Esophagus muscularis mucosa (tissue), 4 donors: Measurements from ENCODE around the gene MARVELD3. TPM values are rescaled to one million over a fixed set of nuclear protein-coding genes. Genes with fewer than 3 reads are reported as not detected.

Source experiments
- DNase-seq: peaks from one replicate; pipeline ENCODE4 v3.0.0-alpha.2; 2017; ENCODE audit errors: extremely low spot score
- H3K27ac ChIP-seq, 4 donors: fragments of 200-600 bp; sonication (generic); replicated peaks in 1 of 4; 1 replicate in 3 of 4; 2 replicates in 1 of 4; pipeline ENCODE4 v1.5.1; 2016 to 2019; ENCODE audit warnings: mild to moderate bottlenecking in 1 of 4
- H3K27me3 ChIP-seq, 4 donors: fragments of 200-600 bp; sonication (generic); one replicate each; pipeline versions ENCODE4 v1.5.1 to v1.6.0; 2016 to 2019
- H3K36me3 ChIP-seq, 4 donors: fragments of 200-600 bp; sonication (generic); one replicate each; pipeline ENCODE4 v1.5.1; 2016 to 2019
- H3K4me1 ChIP-seq, 4 donors: fragments of 200-600 bp; sonication (generic); one replicate each; pipeline ENCODE4 v1.5.1; 2016 to 2019
- H3K4me3 ChIP-seq, 4 donors: fragments of 200-600 bp; sonication (generic); 1 replicate in 2 of 4; 2 replicates in 2 of 4; pipeline ENCODE4 v1.5.1; 2016 to 2019; ENCODE audit warnings: mild to moderate bottlenecking in 4 of 4, moderate library complexity in 1 of 4
- H3K9me3 ChIP-seq, 4 donors: fragments of 200-600 bp; sonication (generic); 1 replicate in 3 of 4; 2 replicates in 1 of 4; pipeline ENCODE4 v1.5.1; 2016 to 2019
- CTCF ChIP-seq, 3 experiments: fragments of 200-600 bp in 2 of 3; fragments of 450-650 bp in 1 of 3; sonication (generic) in 2 of 3; IDR thresholded peaks; one replicate each; pipeline ENCODE4 v1.5.1; 2017 to 2019; ENCODE audit warnings: antibody characterized with exemption in 3 of 3, mild to moderate bottlenecking in 2 of 3, moderate library complexity in 1 of 3
- EP300 ChIP-seq: sonication (generic); formaldehyde crosslinking; IDR thresholded peaks from one replicate; pipeline ENCODE4 v1.6.1; 2017; ENCODE audit warnings: antibody characterized with exemption
- POLR2A ChIP-seq: fragments of 450-650 bp; IDR thresholded peaks from one replicate; pipeline ENCODE4 v1.6.1; 2017; ENCODE audit warnings: antibody characterized with exemption, moderate library complexity, mild to moderate bottlenecking, low read depth
- POLR2AphosphoS5 ChIP-seq, 2 donors: sonication (generic); formaldehyde crosslinking; IDR thresholded peaks; one replicate each; pipeline ENCODE4 v1.6.1; 2017; ENCODE audit warnings: antibody characterized with exemption in 2 of 2
- WGBS: methylation state at CpG from one replicate; pipeline ENCODE4 v1.1.5; 2018; 5-methylcytosine and 5-hydroxymethylcytosine counted together
- intact Hi-C: fragments of 100-400 bp; cut with DNase I; formaldehyde crosslinking; loops from one replicate; pipeline ENCODE4 v1.15.1; 2023
- total RNA-seq, 4 donors: library from RNA; depleted of rRNA; stranded (reverse); fragments of >200 nt; gene quantifications; one replicate each; pipeline versions ENCODE4 v1.1.0 to v1.2.1, GENCODE V29; 2016

Gene MARVELD3
- total RNA-seq, 4 donors from 2014 or later = 0.46 TPM; not detected in 3

- no peaks in the 10 kb centered on the region for H3K9me3 ChIP-seq
- TF ChIP-seq CTCF (IDR thresholded peaks at IDR 0.05) = no peak
- no peak for TF ChIP-seq POLR2AphosphoS5 (IDR thresholded peaks at IDR 0.05)
- TF ChIP-seq POLR2A = no peak
- no peak for TF ChIP-seq EP300
- no peak for DNase-seq
- H3K4me1 ChIP-seq = no peaks in the 10 kb centered on the region
- intact Hi-C loops = no loop called here
- 76% methylated on average over 7 of the region's 7 CpGs for WGBS
- peaks cover 22 to 75% (median 42%) of the 10 kb centered on the region in 4 donors for H3K36me3 ChIP-seq
- no peak overlapping the region for H3K4me3 ChIP-seq
- no peak overlapping the region for H3K27ac ChIP-seq
- H3K27me3 ChIP-seq = no peaks in the 10 kb centered on the region
Measured at GRCh38 chr16:71647391-71647790, 21.4 kb downstream of the MARVELD3 start.

- whole genome bisulfite sequencing = 66% methylated on average over 2 of the region's 2 CpGs
- H3K36me3 ChIP-seq = peaks cover 29 to 79% (median 49%) of the 10 kb centered on the region in 4 donors
- intact Hi-C loops = no loop called here
- no peak for DNase-seq
- no peak overlapping the region for H3K27ac ChIP-seq
- no peak overlapping the region for H3K4me3 ChIP-seq
- no peaks in the 10 kb centered on the region for H3K9me3 ChIP-seq
- no peaks in the 10 kb centered on the region for H3K27me3 ChIP-seq
- H3K4me1 ChIP-seq = no peaks in the 10 kb centered on the region
- TF ChIP-seq CTCF (IDR thresholded peaks at IDR 0.05) (no peak), EP300 (no peak), POLR2A (no peak), POLR2AphosphoS5 (IDR thresholded peaks at IDR 0.05) (no peak)
Measured at GRCh38 chr16:71648162-71648561, 22.2 kb downstream of the MARVELD3 start.

GRCh38 chr16:71648921-71649320 lies 22.9 kb downstream of the MARVELD3 start:
- 93% methylated on average over 6 of the region's 6 CpGs for WGBS
- no peaks in the 10 kb centered on the region for H3K9me3 ChIP-seq
- H3K27me3 ChIP-seq = no peaks in the 10 kb centered on the region
- H3K4me1 ChIP-seq = no peaks in the 10 kb centered on the region
- DNase-seq = no peak
- no peak overlapping the region for H3K27ac ChIP-seq
- TF ChIP-seq EP300 (no peak), POLR2A (no peak), POLR2AphosphoS5 (IDR thresholded peaks at IDR 0.05) (no peak), CTCF (IDR thresholded peaks at IDR 0.05) (no peak)
- peaks cover 30 to 85% (median 53%) of the 10 kb centered on the region in 4 donors for H3K36me3 ChIP-seq
- intact Hi-C loops = no loop called here
- no peak overlapping the region for H3K4me3 ChIP-seq

GRCh38 chr16:71649704-71650103 lies 23.7 kb downstream of the MARVELD3 start:
- TF ChIP-seq POLR2A = no peak
- no peak for TF ChIP-seq EP300
- TF ChIP-seq CTCF (IDR thresholded peaks at IDR 0.05) = no peak
- no peak for TF ChIP-seq POLR2AphosphoS5 (IDR thresholded peaks at IDR 0.05)
- intact Hi-C loops = no loop called here
- Histone ChIP-seq H3K27me3 (no peaks in the 10 kb centered on the region), H3K27ac (no peak overlapping the region), H3K4me3 (no peak overlapping the region), H3K9me3 (no peaks in the 10 kb centered on the region), H3K4me1 (no peaks in the 10 kb centered on the region), H3K36me3 (peaks cover 36 to 85% (median 57%) of the 10 kb centered on the region in 4 donors)
- no peak for DNase-seq
- WGBS = 83% methylated on average over 7 of the region's 7 CpGs

- H3K4me1 ChIP-seq = no peaks in the 10 kb centered on the region
- no peak for TF ChIP-seq POLR2AphosphoS5 (IDR thresholded peaks at IDR 0.05)
- no peak for TF ChIP-seq CTCF (IDR thresholded peaks at IDR 0.05)
- TF ChIP-seq POLR2A = no peak
- TF ChIP-seq EP300 = no peak
- no peak overlapping the region for H3K27ac ChIP-seq
- no peaks in the 10 kb centered on the region for H3K9me3 ChIP-seq
- H3K36me3 ChIP-seq = peaks cover 59 to 92% (median 76%) of the 10 kb centered on the region in 4 donors
- no peak for DNase-seq
- WGBS = 91% methylated on average over 4 of the region's 4 CpGs
- H3K27me3 ChIP-seq = no peaks in the 10 kb centered on the region
- intact Hi-C loops = no loop called here
- H3K4me3 ChIP-seq = no peak overlapping the region
Measured at GRCh38 chr16:71658771-71659170, 32.8 kb downstream of the MARVELD3 start.
